ENCODE measurements around the gene MIA.
"Not testable (repeated sequence)": the region's sequence is repeated elsewhere in the genome, so short reads cannot be mapped to it uniquely, and the experiment has no call there.

The MIA gene

DNA sequence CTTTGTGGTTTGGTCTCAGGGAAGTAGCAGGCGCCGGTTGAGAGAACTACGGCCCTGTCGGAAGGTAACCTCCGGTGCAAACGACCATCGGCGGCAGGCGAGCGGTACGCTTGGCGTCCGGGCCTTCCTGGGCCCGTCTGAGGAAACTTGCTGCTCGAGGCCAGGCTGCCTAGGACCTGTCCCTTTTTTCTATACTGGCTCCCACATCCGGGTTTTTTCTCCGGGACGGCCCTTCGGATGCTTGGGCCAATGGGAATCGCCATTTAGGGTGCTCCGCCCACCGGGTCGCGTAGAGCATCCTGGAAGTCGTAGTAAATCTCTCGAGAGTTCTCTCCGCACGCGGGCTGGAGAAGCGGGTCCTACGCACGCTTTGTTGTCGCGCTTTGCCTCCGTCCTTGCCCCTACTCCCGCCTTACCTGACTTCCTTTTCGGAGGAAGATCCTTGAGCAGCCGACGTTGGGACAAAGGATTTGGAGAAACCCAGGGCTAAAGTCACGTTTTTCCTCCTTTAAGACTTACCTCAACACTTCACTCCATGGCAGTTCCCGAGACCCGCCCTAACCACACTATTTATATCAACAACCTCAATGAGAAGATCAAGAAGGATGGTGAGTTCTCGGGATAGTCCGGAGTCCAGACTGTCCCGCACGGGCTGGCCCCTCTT, 24.3 kb upstream of the MIA start, which contains the start of gene SNRPA:
Gene SNRPA (plus strand): TSS at position 330 of the 664 bp plus-strand sequence. CDS start 206 bp downstream, at position 536.
- DNase-seq (ENCODE audit: low spot score): peak; percentile 93

DNA sequence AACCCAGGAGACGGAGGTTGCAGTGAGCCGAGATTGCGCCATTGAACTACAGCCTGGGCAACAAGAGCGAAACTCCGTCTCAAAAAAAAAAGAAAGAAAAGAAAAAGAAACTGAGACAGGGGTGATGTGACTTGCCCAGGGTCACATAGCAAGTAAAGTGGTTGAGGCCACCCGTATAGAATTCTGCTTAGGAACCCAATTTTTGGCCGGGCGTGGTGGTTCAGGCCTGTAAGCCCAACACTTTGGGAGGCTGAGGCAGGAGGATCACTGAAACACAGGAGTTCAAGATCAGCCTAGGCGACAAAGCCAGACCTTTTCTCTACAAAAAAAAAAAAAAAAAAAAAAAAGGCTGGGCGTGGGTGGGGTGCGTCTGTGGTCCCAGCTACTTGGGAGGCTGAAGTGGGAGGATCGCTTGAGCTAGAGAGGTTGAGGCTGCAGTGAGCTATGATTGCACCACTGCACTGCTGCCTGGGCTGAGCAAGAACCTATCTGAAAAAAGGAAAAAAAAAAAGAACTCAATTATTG, 23.0 kb upstream of the MIA start:
- no peak for DNase-seq (ENCODE audit: low spot score)

DNA sequence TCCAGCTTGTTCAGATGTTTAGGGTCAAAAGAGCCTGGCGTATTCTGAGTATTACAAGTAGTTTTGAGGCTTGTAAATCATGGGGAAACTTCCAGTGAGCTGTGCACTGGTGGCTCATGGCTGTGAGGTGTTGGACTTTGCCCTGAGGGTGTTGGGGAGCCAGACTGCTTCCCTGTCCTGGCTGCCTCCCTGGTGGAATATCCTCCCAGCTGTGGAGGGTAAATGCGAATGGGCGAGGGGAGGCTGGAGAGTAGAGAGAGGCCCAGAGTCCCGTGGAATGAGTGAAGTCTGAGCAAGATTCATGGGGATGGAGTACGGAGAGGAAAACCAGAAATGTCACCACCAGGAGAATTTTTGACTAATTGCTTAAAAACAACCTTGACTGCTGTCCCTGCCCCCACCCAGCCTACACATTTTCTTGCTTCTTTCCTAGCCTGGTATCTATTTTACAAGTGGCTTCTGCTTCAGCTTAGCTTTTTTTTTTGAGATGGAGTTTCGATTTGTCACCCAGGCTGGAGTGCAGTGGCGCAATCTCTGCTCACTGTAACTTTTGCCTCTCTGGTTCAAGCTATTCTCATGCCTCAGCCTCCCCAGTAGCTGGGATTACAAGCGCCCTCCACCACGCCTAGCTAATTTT, 20.6 kb upstream of the MIA start:
- DNase-seq (ENCODE audit: low spot score): peak; percentile 42

DNA sequence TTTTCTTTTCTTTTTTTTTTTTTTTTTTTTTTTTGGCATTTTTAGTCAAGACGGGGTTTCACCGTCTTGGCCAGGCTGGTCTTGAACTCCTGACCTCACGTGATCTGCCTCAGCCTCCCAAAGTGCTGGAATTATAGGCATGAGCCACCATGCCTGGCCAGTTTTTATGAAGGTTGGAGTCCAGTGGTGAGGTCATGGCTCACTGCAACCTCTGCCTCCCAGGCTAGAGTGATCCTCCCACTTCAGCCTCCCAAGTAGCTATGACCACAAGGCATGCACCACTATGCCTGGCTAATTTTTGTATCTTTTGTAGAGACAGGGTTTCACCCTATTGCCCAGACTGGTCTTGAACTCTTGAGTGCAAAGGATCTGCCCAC, 20.1 kb upstream of the MIA start:
- no peak for DNase-seq (ENCODE audit: low spot score)

DNA sequence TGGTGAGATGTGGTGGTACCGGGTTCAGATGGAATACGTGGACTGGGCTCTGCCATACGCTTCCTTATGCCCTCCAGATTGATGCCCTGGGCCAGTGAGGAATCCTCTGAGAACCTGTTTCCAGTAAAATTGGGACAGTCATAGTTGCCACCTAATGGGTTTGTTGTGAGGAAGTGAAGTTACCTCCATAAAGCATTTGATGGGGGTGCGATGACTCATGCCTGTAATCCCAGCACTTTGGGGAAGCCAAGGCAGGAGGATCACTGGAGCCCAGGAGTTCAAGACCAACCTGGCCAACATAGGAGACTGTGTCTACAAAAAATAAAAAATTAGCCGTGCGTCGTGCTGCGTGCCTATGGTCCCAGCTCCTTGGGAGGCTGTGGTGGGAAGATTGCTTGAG, 19.5 kb upstream of the MIA start:
- DNase-seq (ENCODE audit: low spot score): no peak

DNA sequence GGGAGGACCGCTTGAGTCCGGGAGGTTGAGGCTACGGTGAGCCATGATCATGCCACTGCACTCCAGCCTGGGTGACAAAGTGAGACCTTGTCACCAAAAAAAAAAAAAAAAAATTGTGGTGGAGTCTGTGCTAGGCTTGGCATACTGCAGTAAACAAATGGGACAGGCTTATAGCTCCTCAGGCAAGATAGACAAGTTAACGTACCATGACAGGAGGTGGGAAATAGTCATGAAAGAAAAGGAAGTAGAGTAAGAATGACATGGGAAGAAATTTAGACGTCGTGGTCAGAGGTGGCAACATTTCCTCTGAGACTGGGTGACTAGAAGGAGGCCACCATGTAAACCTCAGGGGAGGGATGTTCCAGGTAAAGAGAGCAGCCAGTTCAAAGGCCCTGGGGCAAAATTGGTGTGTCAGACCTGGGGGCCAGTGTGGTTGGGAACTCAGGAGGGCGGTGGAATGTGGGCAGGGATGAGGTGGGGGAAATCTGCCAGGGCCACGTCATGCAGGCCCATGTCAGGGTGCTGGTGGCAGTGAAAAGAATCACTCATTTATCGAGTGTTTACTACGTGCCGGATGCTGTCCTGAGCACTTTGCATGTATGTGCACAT, 18.7 kb upstream of the MIA start:
- no peak for DNase-seq (ENCODE audit: low spot score)

GRCh38 chr19:40758491-40758890, 16.8 kb upstream of the MIA start:
- no peak for DNase-seq (ENCODE audit: low spot score)

- no peak for DNase-seq (ENCODE audit: low spot score)
Observed at GRCh38 chr19:40759352-40759751, 16.0 kb upstream of the MIA start.

DNA sequence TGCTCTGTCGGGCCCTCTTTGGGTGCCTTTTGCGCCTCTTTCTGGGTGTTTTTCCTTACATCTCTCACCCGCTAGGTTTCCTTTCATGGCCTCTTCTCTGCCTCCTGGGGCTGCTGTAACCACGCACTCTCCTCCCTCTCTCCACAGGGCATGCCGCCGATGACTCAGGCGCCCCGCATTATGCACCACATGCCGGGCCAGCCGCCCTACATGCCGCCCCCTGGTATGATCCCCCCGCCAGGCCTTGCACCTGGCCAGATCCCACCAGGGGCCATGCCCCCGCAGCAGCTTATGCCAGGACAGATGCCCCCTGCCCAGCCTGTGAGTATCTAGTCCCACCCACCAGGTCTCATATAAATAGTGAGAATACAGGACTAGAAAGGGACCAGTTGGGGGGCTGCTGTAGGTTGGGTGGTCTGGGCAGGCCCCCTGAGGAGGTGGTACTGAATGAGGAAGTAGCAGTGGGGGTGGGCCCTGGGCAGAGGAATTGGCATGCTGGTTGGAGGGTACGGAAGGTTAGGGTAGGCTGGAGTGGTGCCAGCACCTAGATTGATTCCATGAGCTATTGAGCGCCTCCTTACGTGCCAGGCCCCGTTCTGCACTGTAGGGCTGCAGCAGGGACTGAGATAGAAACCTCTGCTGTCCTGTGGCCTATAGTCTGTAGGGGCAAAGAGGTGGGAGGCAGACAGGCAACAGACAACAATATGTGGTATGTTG, 12.4 kb upstream of the MIA start:
- no peak for DNase-seq (ENCODE audit: low spot score)

- DNase-seq (ENCODE audit: low spot score): no peak
Observed at GRCh38 chr19:40763526-40763925, 11.8 kb upstream of the MIA start.

- no peak for DNase-seq (ENCODE audit: low spot score)
Observed at GRCh38 chr19:40763963-40764362, 11.4 kb upstream of the MIA start.

DNA sequence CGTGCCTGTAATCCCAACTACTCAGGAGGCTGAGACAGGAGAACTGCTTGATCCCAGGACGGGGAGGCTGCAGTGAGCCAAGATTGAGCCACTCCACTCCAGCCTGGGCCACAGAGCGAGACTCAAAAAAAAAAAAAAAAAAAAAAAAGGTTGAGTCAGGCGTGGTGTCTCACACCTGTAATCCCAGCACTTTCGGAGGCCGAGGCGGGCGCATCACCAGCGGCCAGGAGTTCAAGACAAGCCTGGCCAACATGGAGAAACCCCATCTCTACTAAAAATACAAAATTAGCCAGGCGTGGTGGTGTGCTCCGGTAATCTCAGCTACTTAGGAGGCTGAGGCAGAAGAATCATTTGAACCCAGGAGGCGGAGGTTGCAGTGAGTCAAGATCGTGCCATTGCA, 8.9 kb upstream of the MIA start:
- DNase-seq (ENCODE audit: low spot score): not testable (repeated sequence)

- no peak for DNase-seq (ENCODE audit: low spot score)
Observed at GRCh38 chr19:40768869-40769268, 6.5 kb upstream of the MIA start.

DNA sequence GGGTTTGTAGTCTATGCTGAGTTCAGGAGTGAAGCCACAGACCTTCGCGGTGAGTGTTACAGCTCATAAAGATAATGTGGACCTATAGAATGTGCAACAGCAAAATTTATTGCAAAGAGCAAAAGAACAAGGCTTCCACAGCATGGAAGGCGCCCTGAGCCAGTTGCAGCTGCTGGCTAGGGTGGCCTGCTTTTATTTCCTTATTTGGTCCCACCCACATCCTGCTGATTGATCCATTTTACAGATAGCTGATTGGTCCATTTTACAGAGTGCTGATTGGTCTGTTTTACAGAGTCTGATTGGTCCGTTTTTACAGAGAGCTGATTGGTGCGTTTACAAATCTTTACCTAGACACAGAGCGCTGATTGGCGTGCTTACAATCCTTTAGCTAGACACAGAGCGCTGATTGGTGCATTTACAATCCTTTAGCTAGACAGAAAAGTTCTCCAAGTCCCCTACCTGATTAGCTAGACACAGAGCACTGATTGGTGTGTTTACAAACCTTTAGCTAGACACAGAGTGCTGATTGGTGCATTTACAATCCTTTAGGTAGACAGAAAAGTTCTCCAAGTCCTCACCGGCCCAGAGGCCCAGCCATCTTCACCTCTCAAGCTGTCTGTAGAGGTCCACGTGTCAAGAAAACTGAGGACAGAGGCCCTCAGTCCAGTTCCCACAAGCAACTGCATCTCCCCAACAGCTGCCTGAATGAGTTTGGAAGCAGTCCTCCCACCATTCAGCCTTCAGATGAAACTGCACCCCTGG, 4.0 kb upstream of the MIA start:
- DNase-seq (ENCODE audit: low spot score): not testable (repeated sequence)

- DNase-seq (ENCODE audit: low spot score): no peak
Observed at GRCh38 chr19:40775632-40776022, 306 bp downstream of the MIA start.

GRCh38 chr19:40776364-40776763, 1.0 kb downstream of the MIA start:
- no peak for DNase-seq (ENCODE audit: low spot score)

DNA sequence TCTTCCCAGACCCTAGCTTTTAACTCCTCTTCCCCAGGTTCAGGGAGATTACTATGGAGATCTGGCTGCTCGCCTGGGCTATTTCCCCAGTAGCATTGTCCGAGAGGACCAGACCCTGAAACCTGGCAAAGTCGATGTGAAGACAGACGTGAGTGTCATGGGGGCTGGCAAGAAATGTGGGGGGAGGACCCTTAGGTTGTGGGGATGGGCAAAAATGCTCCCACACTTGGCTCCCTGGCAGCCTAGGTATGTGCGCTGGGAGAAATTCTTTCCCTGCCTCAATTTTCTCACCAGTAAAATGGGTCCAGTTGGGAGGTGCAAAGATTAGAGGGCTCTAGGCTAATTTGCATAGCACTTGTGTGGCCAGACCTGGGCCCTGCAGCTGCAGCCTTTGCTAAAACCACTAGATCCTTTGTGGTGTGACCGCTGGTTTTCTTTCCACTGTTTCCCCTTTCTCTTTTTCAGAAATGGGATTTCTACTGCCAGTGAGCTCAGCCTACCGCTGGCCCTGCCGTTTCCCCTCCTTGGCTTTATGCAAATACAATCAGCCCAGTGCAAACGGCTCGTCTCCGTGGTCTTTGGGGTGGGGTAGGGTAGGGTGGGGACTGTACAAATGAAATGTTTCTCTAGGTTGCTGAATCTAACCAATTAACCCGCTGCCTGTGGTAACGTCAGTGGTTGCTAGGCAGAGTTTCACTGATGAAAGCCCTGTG, 1.8 kb downstream of the MIA start:
- DNase-seq (ENCODE audit: low spot score): peak; percentile 91

DNA sequence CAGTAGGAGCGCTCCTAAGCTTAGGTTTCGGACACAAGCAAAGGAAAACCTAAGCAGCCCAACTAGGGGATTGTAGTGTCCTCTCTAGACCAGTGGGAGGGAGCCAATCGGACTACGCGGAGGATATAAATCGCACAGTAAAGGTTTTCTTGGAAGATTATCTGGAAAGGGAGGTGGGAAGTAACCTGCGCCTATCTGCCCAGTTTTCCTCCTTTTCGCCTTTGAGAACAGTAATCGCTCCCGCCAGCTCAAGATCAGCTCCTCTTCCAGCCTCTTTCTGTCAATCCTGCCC, 2.3 kb downstream of the MIA start:
- DNase-seq (ENCODE audit: low spot score): no peak

DNA sequence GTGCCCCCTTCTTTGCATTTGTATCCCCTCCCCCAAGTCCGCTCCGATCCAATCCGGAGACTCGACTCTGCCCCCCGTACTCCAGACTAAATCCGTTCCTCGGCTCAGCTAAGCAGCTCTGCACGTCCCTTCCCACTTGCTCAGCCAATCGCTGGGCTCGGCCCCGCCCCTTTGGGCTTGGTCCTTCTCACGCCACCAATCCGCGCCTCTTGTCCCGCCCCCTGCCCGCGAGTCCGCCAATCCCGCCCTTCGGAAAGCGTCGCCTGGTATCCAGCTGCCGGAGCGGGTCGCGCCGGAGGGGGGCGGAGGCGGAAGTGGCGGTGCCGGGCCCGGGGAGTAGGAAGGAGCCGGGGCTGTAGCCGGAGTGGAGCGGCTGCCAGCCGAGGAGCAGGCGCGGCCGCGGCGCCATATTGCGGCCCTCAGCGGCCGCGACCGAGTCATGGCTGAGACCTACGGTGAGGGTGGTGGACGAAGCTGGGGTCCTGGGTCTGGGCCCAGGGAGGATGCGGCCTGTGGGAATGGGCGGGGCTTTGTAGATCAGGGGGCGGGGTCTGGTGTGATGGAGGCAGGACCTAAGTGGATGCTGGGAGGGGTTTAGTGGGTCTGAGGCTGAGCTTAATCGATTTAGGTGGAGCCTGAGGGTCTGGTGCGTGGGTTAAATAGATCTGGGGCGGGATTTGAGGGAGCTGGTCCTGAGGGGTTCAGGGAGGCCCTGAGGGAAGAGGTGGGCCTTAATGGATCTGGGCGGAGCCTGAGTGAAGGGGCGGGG, 2.8 kb downstream of the MIA start, which contains the start of gene RAB4B:
Gene RAB4B (plus strand): TSS at position 311 of the 769 bp plus-strand sequence. CDS start 129 bp downstream, at position 440.
- peak; percentile 97 for DNase-seq (ENCODE audit: low spot score)

GRCh38 chr19:40778706-40779284, 3.5 kb downstream of the MIA start:
- DNase-seq (ENCODE audit: low spot score): no peak
